WTC11 (cell line): ENCODE data around the gene DENND6A. TPM values are rescaled to one million over a fixed set of nuclear protein-coding genes. Genes with fewer than 3 reads are reported as not detected.

ENCODE experiments used
- ATAC-seq: fragments of 200-7000 bp; cut with Tn5 transposase; 2 replicates; pipeline ENCODE4 v1.10.0; 2021; ENCODE audit warnings: mild to moderate bottlenecking, moderate library complexity
- CTCF ChIA-PET: fragments of 300-600 bp; sonication (Branson Sonifier 250); formaldehyde crosslinking; loops from one replicate; lab custom pipeline; 2021; ENCODE audit warnings: antibody characterized with exemption; lab: Charles Lee
- POLR2A ChIA-PET: fragments of 350-600 bp; sonication (Branson Sonifier 250); formaldehyde crosslinking; loops from one replicate; lab custom pipeline; 2021; ENCODE audit warnings: antibody characterized with exemption; lab: Charles Lee
- DNase-seq: peaks from one replicate; pipeline ENCODE4 v3.0.0; 2021; ENCODE audit warnings: low spot score
- H3K27ac Mint-ChIP-seq: 2 replicates; pipeline ENCODE4 v1.8.0; 2021; ENCODE audit warnings: mixed read lengths
- H3K27me3 Mint-ChIP-seq: 2 replicates; pipeline ENCODE4 v1.8.0; 2021; ENCODE audit warnings: low read depth, mild to moderate bottlenecking, moderate library complexity, mixed read lengths
- H3K36me3 Mint-ChIP-seq: 2 replicates; pipeline ENCODE4 v1.8.0; 2021; ENCODE audit warnings: mixed read lengths
- H3K4me1 Mint-ChIP-seq: 2 replicates; pipeline ENCODE4 v1.8.0; 2022; ENCODE audit warnings: mixed read lengths
- H3K4me3 Mint-ChIP-seq: 2 replicates; pipeline ENCODE4 v1.8.0; 2021; ENCODE audit warnings: mild to moderate bottlenecking, moderate library complexity, mixed read lengths
- H3K9me3 Mint-ChIP-seq: 2 replicates; pipeline ENCODE4 v1.8.0; 2021; ENCODE audit warnings: mixed read lengths
- AR ChIP-seq: fragments of 250-450 bp; sonication (Bioruptor Pico); IDR thresholded peaks from 2 replicates; pipeline ENCODE4 v1.9.0; 2021; ENCODE audit warnings: mild to moderate bottlenecking
- ATF3 ChIP-seq: sonication (generic); formaldehyde crosslinking; conservative IDR thresholded peaks from 2 replicates; pipeline ENCODE4 v1.8.1; 2022; ENCODE audit warnings: mild to moderate bottlenecking, missing genetic modification reagents
- ATF6 ChIP-seq: sonication (generic); formaldehyde crosslinking; IDR thresholded peaks from 2 replicates; pipeline ENCODE4 v1.8.1; 2023; ENCODE audit warnings: mild to moderate bottlenecking, missing genetic modification reagents
- E2F1 ChIP-seq: sonication (generic); formaldehyde crosslinking; IDR thresholded peaks from 2 replicates; pipeline ENCODE4 v1.8.0; 2022; ENCODE audit warnings: mild to moderate bottlenecking, missing genetic modification reagents
- EMX1 ChIP-seq: fragments of 250-450 bp; sonication (Bioruptor Pico); IDR thresholded peaks from 2 replicates; pipeline ENCODE4 v1.8.0; 2021; ENCODE audit warnings: mild to moderate bottlenecking
- FOXK1 ChIP-seq: sonication (generic); formaldehyde crosslinking; IDR thresholded peaks from 2 replicates; pipeline ENCODE4 v1.8.0; 2022; ENCODE audit warnings: mild to moderate bottlenecking, moderate library complexity, missing genetic modification reagents
- FOXP4 ChIP-seq: sonication (generic); formaldehyde crosslinking; IDR thresholded peaks from 2 replicates; pipeline ENCODE4 v1.8.0; 2022; ENCODE audit warnings: mild to moderate bottlenecking, missing genetic modification reagents
- GABPB1 ChIP-seq: sonication (generic); formaldehyde crosslinking; IDR thresholded peaks from 2 replicates; pipeline ENCODE4 v1.8.1; 2023; ENCODE audit warnings: mild to moderate bottlenecking, missing genetic modification reagents
- HMGA2 ChIP-seq: fragments of 250-450 bp; sonication (Bioruptor Pico); IDR thresholded peaks from 2 replicates; pipeline ENCODE4 v1.4.0; 2021; ENCODE audit warnings: mild to moderate bottlenecking, moderate library complexity
- IRF2 ChIP-seq: sonication (generic); formaldehyde crosslinking; IDR thresholded peaks from 2 replicates; pipeline ENCODE4 v1.8.0; 2022; ENCODE audit warnings: low read depth, missing genetic modification reagents, borderline replicate concordance
- JUN ChIP-seq: sonication (generic); formaldehyde crosslinking; IDR thresholded peaks from 2 replicates; pipeline ENCODE4 v1.8.0; 2023; ENCODE audit warnings: mild to moderate bottlenecking, missing genetic modification reagents
- NFATC4 ChIP-seq: fragments of 250-450 bp; sonication (Bioruptor Pico); IDR thresholded peaks from 2 replicates; pipeline ENCODE4 v1.9.0; 2021; ENCODE audit warnings: mild to moderate bottlenecking
- NFYB ChIP-seq: sonication (generic); formaldehyde crosslinking; conservative IDR thresholded peaks from 2 replicates; pipeline ENCODE4 v1.8.0; 2022; ENCODE audit warnings: low read depth, missing genetic modification reagents
- NR1H2 ChIP-seq: sonication (generic); formaldehyde crosslinking; IDR thresholded peaks from 2 replicates; pipeline ENCODE4 v1.9.0; 2021; ENCODE audit warnings: mild to moderate bottlenecking, moderate library complexity, missing genetic modification reagents
- RELA ChIP-seq: sonication (generic); formaldehyde crosslinking; IDR thresholded peaks from 2 replicates; pipeline ENCODE4 v1.8.1; 2022; ENCODE audit warnings: missing genetic modification reagents, mild to moderate bottlenecking, borderline replicate concordance
- SP1 ChIP-seq: sonication (generic); formaldehyde crosslinking; conservative IDR thresholded peaks from 2 replicates; pipeline ENCODE4 v1.8.1; 2022; ENCODE audit warnings: missing genetic modification reagents
- USF2 ChIP-seq: sonication (generic); formaldehyde crosslinking; IDR thresholded peaks from 2 replicates; pipeline ENCODE4 v1.8.1; 2023; ENCODE audit warnings: mild to moderate bottlenecking, missing genetic modification reagents, moderate library complexity
- ZNF121 ChIP-seq: sonication (generic); formaldehyde crosslinking; IDR thresholded peaks from 2 replicates; pipeline ENCODE4 v1.8.0; 2023; ENCODE audit warnings: missing genetic modification reagents
- ZNF232 ChIP-seq: sonication (generic); formaldehyde crosslinking; IDR thresholded peaks from 2 replicates; pipeline ENCODE4 v1.8.0; 2022; ENCODE audit warnings: mild to moderate bottlenecking, missing genetic modification reagents
- ZNF396 ChIP-seq: fragments of 250-450 bp; sonication (Bioruptor Pico); IDR thresholded peaks from 2 replicates; pipeline ENCODE4 v1.8.0; 2021; ENCODE audit warnings: mild to moderate bottlenecking, moderate library complexity, borderline replicate concordance
- ZNF416 ChIP-seq: fragments of 250-450 bp; sonication (Bioruptor Pico); IDR thresholded peaks from 2 replicates; pipeline ENCODE4 v1.9.0; 2021; ENCODE audit warnings: mild to moderate bottlenecking, inconsistent platforms
- ZNF671 ChIP-seq: fragments of 250-450 bp; sonication (Bioruptor Pico); IDR thresholded peaks from 2 replicates; pipeline ENCODE4 v1.8.0; 2021; ENCODE audit warnings: mild to moderate bottlenecking
- total RNA-seq: library from RNA; stranded (reverse); gene quantifications from 3 replicates; pipeline ENCODE4 v1.2.3, GENCODE V29; 2021
- TF ChIP-seq, protein P1 (sequence below): sonication (generic); formaldehyde crosslinking; IDR thresholded peaks from 2 replicates; pipeline ENCODE4 v1.8.1; 2023; ENCODE audit warnings: mild to moderate bottlenecking, missing genetic modification reagents, borderline replicate concordance
- TF ChIP-seq, protein P2 (sequence below): fragments of 250-450 bp; sonication (Bioruptor Pico); IDR thresholded peaks from 2 replicates; pipeline ENCODE4 v1.9.0; 2021; ENCODE audit warnings: mild to moderate bottlenecking

The DENND6A gene
- total RNA-seq, 1 experiment from 2014 or later = 13.9 TPM

DNA sequence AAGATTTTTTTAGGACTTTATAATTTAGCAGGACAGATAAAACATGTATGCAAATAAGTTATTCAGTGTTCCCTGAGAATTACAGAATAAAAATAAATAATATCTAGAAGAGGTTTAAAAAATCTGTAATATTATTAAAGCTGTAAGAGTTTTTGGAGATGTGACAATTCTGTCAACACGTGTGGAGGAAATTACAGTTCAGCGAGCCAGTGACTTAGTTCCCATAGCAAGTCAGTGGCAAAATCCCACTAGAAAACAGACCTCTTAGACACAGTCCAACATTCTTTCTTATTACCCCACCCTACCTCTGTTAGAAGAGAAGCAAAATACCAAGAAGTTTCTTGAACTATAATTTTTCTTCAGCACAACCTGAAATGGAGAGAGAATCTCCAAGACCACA is 16.2 kb upstream of the DENND6A start:
- ChIA-PET POLR2A (no interaction called here), CTCF (no interaction called here)
- H3K4me1 Mint-ChIP-seq = peaks cover 6% of the 10 kb centered on the region; the same call in 1 of the 2 replicates
- no peaks in the 10 kb centered on the region for H3K27me3 Mint-ChIP-seq
- no peak for ATAC-seq
- H3K4me3 Mint-ChIP-seq = no peak overlapping the region
- H3K9me3 Mint-ChIP-seq = peaks cover 14% of the 10 kb centered on the region
- no peak overlapping the region for H3K27ac Mint-ChIP-seq
- TF ChIP-seq, protein P1, sequence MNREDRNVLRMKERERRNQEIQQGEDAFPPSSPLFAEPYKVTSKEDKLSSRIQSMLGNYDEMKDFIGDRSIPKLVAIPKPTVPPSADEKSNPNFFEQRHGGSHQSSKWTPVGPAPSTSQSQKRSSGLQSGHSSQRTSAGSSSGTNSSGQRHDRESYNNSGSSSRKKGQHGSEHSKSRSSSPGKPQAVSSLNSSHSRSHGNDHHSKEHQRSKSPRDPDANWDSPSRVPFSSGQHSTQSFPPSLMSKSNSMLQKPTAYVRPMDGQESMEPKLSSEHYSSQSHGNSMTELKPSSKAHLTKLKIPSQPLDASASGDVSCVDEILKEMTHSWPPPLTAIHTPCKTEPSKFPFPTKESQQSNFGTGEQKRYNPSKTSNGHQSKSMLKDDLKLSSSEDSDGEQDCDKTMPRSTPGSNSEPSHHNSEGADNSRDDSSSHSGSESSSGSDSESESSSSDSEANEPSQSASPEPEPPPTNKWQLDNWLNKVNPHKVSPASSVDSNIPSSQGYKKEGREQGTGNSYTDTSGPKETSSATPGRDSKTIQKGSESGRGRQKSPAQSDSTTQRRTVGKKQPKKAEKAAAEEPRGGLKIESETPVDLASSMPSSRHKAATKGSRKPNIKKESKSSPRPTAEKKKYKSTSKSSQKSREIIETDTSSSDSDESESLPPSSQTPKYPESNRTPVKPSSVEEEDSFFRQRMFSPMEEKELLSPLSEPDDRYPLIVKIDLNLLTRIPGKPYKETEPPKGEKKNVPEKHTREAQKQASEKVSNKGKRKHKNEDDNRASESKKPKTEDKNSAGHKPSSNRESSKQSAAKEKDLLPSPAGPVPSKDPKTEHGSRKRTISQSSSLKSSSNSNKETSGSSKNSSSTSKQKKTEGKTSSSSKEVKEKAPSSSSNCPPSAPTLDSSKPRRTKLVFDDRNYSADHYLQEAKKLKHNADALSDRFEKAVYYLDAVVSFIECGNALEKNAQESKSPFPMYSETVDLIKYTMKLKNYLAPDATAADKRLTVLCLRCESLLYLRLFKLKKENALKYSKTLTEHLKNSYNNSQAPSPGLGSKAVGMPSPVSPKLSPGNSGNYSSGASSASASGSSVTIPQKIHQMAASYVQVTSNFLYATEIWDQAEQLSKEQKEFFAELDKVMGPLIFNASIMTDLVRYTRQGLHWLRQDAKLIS (CRISPR knock-in tag) = no peak
- TF ChIP-seq FOXK1 (CRISPR knock-in tag) (no peak), ATF6 (CRISPR knock-in tag) (no peak), USF2 (CRISPR knock-in tag) (no peak), ZNF121 (no peak), EMX1 (no peak)
- TF ChIP-seq, all 79 proteins: peak for 0
- no peak for DNase-seq
- 0 out of 2 replicates have a peak, but pooled peaks cover 7% of the 10 kb centered on the region for H3K36me3 Mint-ChIP-seq

GRCh38 chr3:57706462-57706861 is 13.6 kb upstream of the DENND6A start:
- no peak for DNase-seq
- POLR2A ChIA-PET = no interaction called here
- H3K9me3 Mint-ChIP-seq = peaks cover 14% of the 10 kb centered on the region
- no peak for ATAC-seq
- H3K36me3 Mint-ChIP-seq = 0 out of 2 replicates have a peak, but pooled peaks cover 7% of the 10 kb centered on the region
- no peak overlapping the region for H3K27ac Mint-ChIP-seq
- peaks cover 6% of the 10 kb centered on the region; the same call in 1 of the 2 replicates for H3K4me1 Mint-ChIP-seq
- no peak overlapping the region for H3K4me3 Mint-ChIP-seq
- H3K27me3 Mint-ChIP-seq = no peaks in the 10 kb centered on the region
- CTCF ChIA-PET = no interaction called here
- no peak for TF ChIP-seq FOXP4 (CRISPR knock-in tag)
- no peak for TF ChIP-seq ZNF232
- no peak for TF ChIP-seq NFYB
- TF ChIP-seq IRF2 (CRISPR knock-in tag) = no peak
- no peak for TF ChIP-seq SP1
- TF ChIP-seq AR (CRISPR knock-in tag) = no peak
- no peak for TF ChIP-seq ZNF416
- TF ChIP-seq NFATC4 (CRISPR knock-in tag) = no peak
- no peak for TF ChIP-seq NR1H2
- no peak for TF ChIP-seq HMGA2 (CRISPR knock-in tag)
- TF ChIP-seq ZNF671 = no peak
- TF ChIP-seq GABPB1 = no peak
- TF ChIP-seq, protein P2, sequence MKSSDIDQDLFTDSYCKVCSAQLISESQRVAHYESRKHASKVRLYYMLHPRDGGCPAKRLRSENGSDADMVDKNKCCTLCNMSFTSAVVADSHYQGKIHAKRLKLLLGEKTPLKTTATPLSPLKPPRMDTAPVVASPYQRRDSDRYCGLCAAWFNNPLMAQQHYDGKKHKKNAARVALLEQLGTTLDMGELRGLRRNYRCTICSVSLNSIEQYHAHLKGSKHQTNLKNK (CRISPR knock-in tag) = no peak
- TF ChIP-seq RELA (CRISPR knock-in tag) = no peak
- no peak for TF ChIP-seq ZNF396 (CRISPR knock-in tag)
- TF ChIP-seq JUN (CRISPR knock-in tag) = no peak
- no peak for TF ChIP-seq E2F1
- no peak for TF ChIP-seq ATF3 (CRISPR knock-in tag)
